Upper lobe of left lung (tissue), 4 donors: Measurements from ENCODE around the gene SAPCD1.

ENCODE experiments used
- CTCF ChIP-seq, 6 experiments: fragments of 450-650 bp in 4 of 6; fragments of 200-600 bp in 2 of 6; sonication (generic) in 2 of 6; IDR thresholded peaks; one replicate each; pipeline ENCODE4 v1.5.1; 2016 to 2019; ENCODE audit warnings: antibody characterized with exemption in 6 of 6
- EP300 ChIP-seq, 4 donors: sonication (generic); formaldehyde crosslinking; IDR thresholded peaks; one replicate each; pipeline ENCODE4 v1.5.1; 2017; ENCODE audit warnings: antibody characterized with exemption in 4 of 4, control low read depth in 2 of 4
- POLR2A ChIP-seq, 4 donors: fragments of 450-650 bp; IDR thresholded peaks; one replicate each; pipeline ENCODE4 v1.5.1; 2016 to 2017; ENCODE audit warnings: antibody characterized with exemption in 4 of 4, mild to moderate bottlenecking in 2 of 4
- POLR2AphosphoS5 ChIP-seq, 2 donors: sonication (generic); formaldehyde crosslinking; IDR thresholded peaks; one replicate each; pipeline ENCODE4 v1.5.1; 2017; ENCODE audit warnings: antibody characterized with exemption in 2 of 2

- TF ChIP-seq CTCF (IDR thresholded peaks at IDR 0.05) (no peak), POLR2A (IDR thresholded peaks at IDR 0.05) (no peak), POLR2AphosphoS5 (IDR thresholded peaks at IDR 0.05) (no peak), EP300 (IDR thresholded peaks at IDR 0.05) (no peak)
These were observed 39.0 kb upstream of the SAPCD1 start, which contains the start of gene MPIG6B for GRCh38 chr6:31723245-31723979.
